RWPE2 (cell line): Measurements from ENCODE around the gene HOXD12.
A peak's percentile ranks its signal among the peaks of the same experiment; 100 is the strongest.

ENCODE experiments used
- ATAC-seq: fragments of 200-7000 bp; cut with Tn5 transposase; 3 replicates; pipeline ENCODE4 v1.9.1; 2021; ENCODE audit warnings: low read depth
- DNase-seq: peaks from one replicate; pipeline ENCODE4 v3.0.0-alpha.2; 2020; ENCODE audit warnings: low spot score
- H3K27ac ChIP-seq: fragments of 450-650 bp; 2 replicates; pipeline ENCODE4 v1.5.1; 2017; ENCODE audit warnings: mild to moderate bottlenecking; ENCODE audit not compliant: poor library complexity, severe bottlenecking
- H3K27me3 ChIP-seq: fragments of 250-450 bp; sonication (Bioruptor Pico); 2 replicates; pipeline ENCODE4 v1.5.1; 2021; ENCODE audit warnings: mild to moderate bottlenecking, moderate library complexity; ENCODE audit not compliant: insufficient read depth, poor library complexity, severe bottlenecking
- H3K36me3 ChIP-seq: fragments of 250-450 bp; sonication (Bioruptor Pico); 2 replicates; pipeline ENCODE4 v1.5.1; 2020; ENCODE audit warnings: low read depth, mild to moderate bottlenecking, moderate library complexity
- H3K4me1 ChIP-seq: fragments of 250-450 bp; sonication (Bioruptor Pico); 2 replicates; pipeline ENCODE4 v1.5.1; 2021; ENCODE audit warnings: mild to moderate bottlenecking, moderate library complexity; ENCODE audit not compliant: insufficient read depth, poor library complexity, severe bottlenecking
- H3K4me3 ChIP-seq: fragments of 250-450 bp; sonication (Bioruptor Pico); 2 replicates; pipeline ENCODE4 v1.5.1; 2021; ENCODE audit warnings: mild to moderate bottlenecking, moderate library complexity; ENCODE audit not compliant: severe bottlenecking
- H3K9me3 ChIP-seq: fragments of 250-450 bp; sonication (Bioruptor Pico); 2 replicates; pipeline ENCODE4 v1.5.1; 2021; ENCODE audit warnings: mild to moderate bottlenecking, moderate library complexity; ENCODE audit not compliant: severe bottlenecking
- CTCF ChIP-seq: fragments of 450-650 bp; IDR thresholded peaks from one replicate; pipeline ENCODE4 v1.5.1; 2017; ENCODE audit warnings: mild to moderate bottlenecking, moderate library complexity; ENCODE audit not compliant: poor library complexity, severe bottlenecking

HOXD12 gene

GRCh38 chr2:176101216-176101830 lies 1.7 kb downstream of the HOXD12 start:
- H3K27ac ChIP-seq = no peak overlapping the region

GRCh38 chr2:176101842-176102241 lies 2.2 kb downstream of the HOXD12 start:
- Histone ChIP-seq H3K36me3 (no peaks in the 10 kb centered on the region), H3K27me3 (peaks cover 16% of the 10 kb centered on the region), H3K4me3 (no peak overlapping the region), H3K4me1 (no peaks in the 10 kb centered on the region), H3K27ac (no peak overlapping the region), H3K9me3 (no peaks in the 10 kb centered on the region)
- ATAC-seq (no peak), DNase-seq (no peak)
- no peak for TF ChIP-seq CTCF

More at GRCh38 chr2:176101216-176101830, 1.7 kb downstream of the HOXD12 start:
- DNase-seq (no peak), ATAC-seq (no peak)
- Histone ChIP-seq H3K36me3 (no peaks in the 10 kb centered on the region), H3K27me3 (peaks cover 21% of the 10 kb centered on the region), H3K4me1 (no peaks in the 10 kb centered on the region), H3K4me3 (no peak overlapping the region), H3K9me3 (no peaks in the 10 kb centered on the region)
- no peak for TF ChIP-seq CTCF

- H3K27me3 ChIP-seq = peaks cover 11% of the 10 kb centered on the region
- DNase-seq (no peak), ATAC-seq (no peak)
- no peak overlapping the region for H3K4me3 ChIP-seq
- H3K9me3 ChIP-seq = no peaks in the 10 kb centered on the region
- no peak for TF ChIP-seq CTCF
- no peak overlapping the region for H3K27ac ChIP-seq
- H3K36me3 ChIP-seq = no peaks in the 10 kb centered on the region
- H3K4me1 ChIP-seq = no peaks in the 10 kb centered on the region
Measured at GRCh38 chr2:176102309-176102866, 2.8 kb downstream of the HOXD12 start.

- Histone ChIP-seq H3K36me3 (no peaks in the 10 kb centered on the region), H3K9me3 (no peaks in the 10 kb centered on the region), H3K4me1 (no peaks in the 10 kb centered on the region), H3K4me3 (no peak overlapping the region), H3K27me3 (peaks cover 4% of the 10 kb centered on the region), H3K27ac (peak overlapping the region; percentile 95)
- TF ChIP-seq CTCF = no peak
- no peak for DNase-seq
- ATAC-seq = no peak
Measured at GRCh38 chr2:176103194-176103593, 3.6 kb downstream of the HOXD12 start.

GRCh38 chr2:176103742-176104315 lies 4.2 kb downstream of the HOXD12 start:
- TF ChIP-seq CTCF = no peak
- Histone ChIP-seq H3K36me3 (no peaks in the 10 kb centered on the region), H3K9me3 (no peaks in the 10 kb centered on the region), H3K4me3 (peak overlapping the region; percentile 56), H3K27me3 (no peaks in the 10 kb centered on the region), H3K27ac (peak overlapping the region; percentile 95), H3K4me1 (no peaks in the 10 kb centered on the region)
- ATAC-seq (no peak), DNase-seq (no peak)
